Umbilical cord (tissue), 2 donors: ENCODE data around the gene HRC. TPM values are rescaled to one million over a fixed set of nuclear protein-coding genes. Genes with fewer than 3 reads are reported as not detected.
A peak's percentile ranks its signal among the peaks of the same experiment; 100 is the strongest.

ENCODE experiments used
- DNase-seq: peaks from one replicate; pipeline ENCODE4 v3.0.0-alpha.2; 2015; ENCODE audit warnings: low spot score
- total RNA-seq: library from RNA; depleted of rRNA; stranded (reverse); fragments of >200 nt; gene quantifications from one replicate; pipeline ENCODE4 v1.2.3, GENCODE V29; 2014; ENCODE audit warnings: low replicate concordance; ENCODE audit not compliant: insufficient read depth

Gene HRC
- total RNA-seq, 1 donor from 2014 or later: 0.72 TPM

DNA sequence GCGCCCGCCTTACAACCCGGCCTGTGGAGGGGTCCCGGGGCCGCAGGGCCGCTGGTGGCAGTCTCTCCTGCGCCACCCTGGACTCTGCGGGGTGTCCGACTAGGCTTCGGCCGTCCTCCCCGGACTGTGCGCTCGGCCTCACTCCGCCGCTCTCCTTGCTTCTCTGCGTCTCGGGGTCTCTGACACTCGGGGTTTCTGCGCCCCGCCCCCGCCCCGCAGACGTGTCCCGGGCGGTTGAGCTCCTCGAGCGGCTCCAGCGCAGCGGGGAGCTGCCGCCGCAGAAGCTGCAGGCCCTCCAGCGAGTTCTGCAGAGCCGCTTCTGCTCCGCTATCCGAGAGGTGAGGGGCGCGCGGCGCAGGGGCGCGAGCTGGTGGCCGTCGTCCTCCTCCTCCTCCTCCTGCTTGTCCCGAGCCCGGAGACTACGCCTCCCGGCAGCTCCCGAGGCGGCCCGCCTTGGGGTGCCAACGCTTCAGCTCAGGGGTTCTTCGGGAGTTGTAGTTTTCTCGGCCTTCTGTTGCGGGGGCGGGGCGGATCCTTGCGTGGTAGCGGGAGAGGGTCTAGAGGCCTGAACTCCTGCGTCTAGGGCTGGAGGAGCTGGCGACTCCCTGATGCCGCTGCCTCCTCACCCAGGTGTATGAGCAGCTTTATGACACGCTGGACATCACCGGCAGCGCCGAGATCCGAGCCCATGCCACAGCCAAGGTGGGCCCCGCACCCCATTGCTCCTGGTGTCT lies 40.4 kb downstream of the HRC start:
- peak; percentile 80 for DNase-seq

DNA sequence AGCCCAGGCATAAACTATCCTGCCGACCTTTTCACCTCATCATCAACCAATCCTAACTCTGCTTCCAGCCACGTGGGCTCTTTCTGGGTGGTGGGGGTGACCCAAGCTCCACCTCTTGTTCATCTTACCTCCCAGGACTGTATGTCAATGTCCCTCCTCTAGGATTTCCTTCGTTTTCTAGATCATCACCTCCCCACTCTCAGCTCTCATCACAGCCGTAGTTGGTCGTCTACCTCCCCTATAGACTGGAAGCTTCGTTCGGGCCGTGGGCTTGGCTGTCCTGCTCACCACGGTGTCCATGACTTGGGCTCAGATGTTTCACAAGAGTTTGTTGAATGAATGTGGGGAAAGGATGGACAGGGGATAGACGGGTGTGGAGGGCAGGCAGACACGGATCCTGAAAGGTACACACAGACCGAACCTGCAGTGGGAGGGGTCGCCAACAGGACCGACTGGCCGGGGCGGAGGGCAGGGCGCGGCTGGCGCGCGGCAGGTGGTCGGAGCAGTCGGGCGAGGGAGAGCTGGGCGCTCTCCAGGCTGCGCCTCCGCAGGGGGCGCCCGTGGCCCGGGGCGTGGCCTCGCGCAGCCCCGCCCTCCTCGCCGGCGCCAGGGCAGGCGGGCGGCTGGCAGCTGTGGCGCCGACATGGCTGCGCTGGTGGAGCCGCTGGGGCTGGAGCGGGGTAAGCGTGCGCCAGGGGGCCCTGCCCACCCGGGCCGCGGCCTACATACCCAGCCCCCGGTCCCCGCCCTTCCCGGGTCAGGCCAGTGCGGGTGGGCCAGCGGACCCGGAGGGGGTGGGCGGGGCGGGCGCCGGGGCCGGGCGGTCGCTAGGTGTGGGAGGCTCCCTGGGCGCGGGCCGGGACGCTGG lies 41.2 kb downstream of the HRC start, which contains the start of gene LIN7B:
LIN7B (plus strand) TSS at position 609 of the 868 bp plus-strand sequence; CDS start at position 644, 35 bp downstream.
- DNase-seq: peak; percentile 76

DNA sequence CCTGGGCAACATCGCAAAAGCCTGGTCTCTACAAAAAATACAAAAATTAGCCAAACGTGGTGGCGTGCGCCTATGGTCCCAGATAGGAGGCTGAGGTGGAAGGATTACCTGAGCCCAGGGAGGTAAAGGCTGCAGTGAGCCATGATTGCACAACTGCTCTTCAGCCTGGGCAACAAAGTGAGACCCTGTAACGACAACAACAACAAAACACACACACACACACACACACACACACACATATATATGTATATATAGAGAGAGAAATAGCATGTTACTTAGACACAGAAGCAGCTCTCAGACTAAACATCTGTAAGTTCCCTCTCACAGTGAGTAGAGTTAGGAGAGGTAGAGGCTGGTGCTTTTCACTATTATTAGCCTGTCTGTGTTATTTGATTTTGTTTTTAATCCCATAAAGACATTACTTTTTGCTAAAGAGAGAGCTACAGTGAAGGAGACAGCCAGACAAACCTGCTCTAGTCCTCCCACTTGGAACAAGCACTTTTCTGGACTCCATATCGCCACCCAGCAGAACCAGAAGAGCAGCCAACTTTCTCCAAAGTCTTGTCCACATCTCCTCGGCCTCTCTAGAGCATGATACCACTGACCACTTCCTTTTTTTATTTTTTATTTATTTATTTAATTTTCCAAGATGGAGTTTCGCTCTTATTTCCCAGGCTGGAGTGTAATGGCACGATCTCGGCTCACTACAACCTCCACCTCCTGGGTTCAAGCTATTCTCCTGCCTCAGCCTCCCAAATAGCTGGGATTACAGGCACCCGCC lies 43.8 kb downstream of the HRC start:
- no peak for DNase-seq

DNA sequence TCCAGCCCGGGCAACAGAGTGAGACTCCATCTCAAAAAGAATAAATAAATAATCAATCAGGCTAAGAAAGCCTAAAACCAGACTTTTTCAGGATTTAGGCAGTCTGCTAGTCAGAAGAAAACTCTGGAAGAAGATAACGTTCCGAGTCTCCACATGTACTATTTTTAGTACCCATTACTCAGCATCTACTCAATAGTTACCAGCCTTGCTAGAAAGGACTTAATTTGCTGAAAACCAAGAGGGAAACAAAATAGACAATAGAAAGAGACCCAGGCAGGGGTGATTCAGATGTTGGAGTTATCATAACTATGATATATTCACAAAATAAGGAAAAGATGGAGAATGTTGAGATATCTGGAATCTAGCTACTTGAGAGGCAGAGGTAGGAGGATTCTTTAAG lies 44.6 kb downstream of the HRC start:
- peak; percentile 63 for DNase-seq

DNA sequence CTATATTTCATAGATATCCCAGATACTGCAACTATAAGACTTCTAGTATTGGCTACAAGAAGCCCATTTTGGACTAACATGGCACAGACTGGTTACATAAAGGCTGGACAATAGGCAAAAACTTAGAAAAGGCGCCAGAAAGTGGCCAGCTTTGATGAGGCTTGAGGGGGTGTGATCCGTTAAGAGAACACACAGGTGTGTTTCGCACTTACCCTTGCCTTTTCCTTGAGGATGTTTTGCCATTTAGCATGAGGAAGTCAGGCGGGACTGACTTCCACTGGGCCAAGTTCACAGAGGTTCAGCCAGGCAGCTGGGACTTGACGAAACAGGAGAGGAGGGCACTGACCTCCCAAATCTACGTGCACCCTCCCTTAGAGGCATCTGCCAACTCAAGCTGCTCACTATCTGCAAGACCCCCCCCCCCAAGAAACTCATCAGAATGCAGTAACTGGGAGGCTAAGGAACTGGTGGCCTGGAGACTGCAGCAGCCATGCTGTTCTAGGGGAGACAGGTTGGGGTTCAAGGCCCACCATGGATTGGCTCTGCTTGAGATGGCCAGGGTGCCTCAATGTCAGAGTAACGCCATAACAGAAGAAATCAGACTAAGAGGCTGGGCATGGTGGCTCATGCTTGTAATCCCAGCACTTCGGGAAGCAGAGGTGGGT lies 45.5 kb downstream of the HRC start:
- no peak for DNase-seq

DNA sequence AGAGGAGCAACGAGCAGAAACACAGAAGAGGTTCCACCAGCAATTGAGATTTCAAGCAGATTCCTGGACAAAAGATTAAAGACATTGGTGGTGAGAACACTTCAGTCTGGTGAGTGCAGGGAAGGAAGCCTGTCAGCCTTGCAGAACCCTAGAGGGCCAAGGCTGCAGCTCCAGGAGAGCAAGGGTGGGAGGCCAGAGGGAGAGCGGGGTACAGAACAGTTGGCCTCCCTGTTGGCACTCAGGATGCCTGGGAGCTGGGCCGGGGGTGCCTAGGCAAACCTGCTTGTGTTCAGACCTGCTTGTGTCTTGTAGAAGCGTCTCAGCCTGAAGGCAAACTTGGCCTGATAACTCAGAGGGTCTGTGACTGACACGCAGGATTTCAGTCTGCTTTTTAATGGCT lies 46.1 kb downstream of the HRC start:
- DNase-seq: peak; percentile 54

DNA sequence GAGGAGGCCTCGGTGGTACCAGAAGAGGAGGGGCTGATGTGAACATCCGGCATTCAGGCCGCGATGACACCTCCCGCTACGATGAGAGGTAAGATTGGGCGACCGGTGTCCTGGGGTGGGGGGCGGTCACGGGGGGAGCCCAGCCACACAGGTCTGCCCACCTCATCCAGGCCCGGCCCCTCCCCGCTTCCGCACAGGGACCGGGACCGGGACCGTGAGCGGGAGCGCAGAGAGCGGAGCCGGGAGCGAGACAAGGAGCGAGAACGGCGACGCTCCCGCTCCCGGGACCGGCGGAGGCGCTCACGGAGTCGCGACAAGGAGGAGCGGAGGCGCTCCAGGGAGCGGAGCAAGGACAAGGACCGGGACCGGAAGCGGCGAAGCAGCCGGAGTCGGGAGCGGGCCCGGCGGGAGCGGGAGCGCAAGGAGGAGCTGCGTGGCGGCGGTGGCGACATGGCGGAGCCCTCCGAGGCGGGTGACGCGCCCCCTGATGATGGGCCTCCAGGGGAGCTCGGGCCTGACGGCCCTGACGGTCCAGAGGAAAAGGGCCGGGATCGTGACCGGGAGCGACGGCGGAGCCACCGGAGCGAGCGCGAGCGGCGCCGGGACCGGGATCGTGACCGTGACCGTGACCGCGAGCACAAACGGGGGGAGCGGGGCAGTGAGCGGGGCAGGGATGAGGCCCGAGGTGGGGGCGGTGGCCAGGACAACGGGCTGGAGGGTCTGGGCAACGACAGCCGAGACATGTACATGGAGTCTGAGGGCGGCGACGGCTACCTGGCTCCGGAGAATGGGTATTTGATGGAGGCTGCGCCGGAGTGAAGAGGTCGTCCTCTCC lies 47.4 kb downstream of the HRC start:
- no peak for DNase-seq

DNA sequence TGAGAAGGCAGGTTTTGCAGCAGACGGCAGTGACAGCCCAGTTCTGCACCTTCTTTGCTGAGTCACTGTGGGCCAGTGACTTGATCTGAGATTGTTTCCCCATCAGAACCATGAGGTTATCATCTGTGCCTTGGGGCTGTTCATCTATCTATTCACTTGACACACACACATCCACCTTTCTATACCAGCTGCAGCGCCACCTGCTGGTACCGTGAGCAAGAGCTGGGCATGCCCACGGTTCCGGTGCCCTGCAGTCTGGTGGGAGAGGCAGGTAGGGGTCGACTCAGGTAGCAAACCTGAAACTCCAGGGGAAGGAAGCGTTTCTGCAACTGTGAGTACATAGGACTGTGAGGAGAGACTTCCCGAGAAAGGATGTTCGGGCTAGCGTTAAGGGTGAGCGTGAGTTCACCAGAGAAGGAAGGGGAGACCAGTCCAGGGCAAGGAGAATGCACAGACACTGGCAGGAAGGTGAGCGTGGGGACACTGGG lies 48.5 kb downstream of the HRC start:
- DNase-seq: peak; percentile 55

DNA sequence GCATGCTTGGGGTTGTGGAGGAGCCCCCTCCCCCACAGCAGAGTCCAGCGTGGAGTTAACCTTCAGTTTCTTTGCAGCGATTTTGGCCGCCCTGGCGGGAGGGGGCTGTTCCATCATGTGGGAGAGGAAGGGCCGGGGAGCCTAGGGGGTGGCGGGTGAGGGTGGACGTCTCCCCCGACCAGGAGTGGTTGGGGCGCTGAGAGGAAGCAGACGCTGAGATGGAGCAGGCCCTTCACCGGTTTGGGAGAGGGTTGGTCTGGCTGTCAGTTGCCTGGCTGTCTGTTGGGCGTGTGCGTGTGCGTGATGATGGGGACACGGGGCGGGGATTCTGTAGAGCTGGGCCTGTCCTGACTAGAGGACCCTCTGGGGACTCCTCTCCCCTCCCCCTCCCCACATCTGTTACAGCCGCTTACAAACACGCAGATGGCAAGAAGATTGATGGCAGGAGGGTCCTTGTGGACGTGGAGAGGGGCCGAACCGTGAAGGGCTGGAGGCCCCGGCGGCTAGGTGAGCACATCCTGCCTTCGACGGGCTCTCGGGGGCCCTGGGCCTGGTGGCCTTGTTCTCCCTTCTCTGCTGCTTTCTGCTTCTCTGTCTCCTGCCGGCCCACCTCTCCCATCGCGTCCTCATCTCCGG lies 50.8 kb downstream of the HRC start:
- DNase-seq: peak; percentile 68

DNA sequence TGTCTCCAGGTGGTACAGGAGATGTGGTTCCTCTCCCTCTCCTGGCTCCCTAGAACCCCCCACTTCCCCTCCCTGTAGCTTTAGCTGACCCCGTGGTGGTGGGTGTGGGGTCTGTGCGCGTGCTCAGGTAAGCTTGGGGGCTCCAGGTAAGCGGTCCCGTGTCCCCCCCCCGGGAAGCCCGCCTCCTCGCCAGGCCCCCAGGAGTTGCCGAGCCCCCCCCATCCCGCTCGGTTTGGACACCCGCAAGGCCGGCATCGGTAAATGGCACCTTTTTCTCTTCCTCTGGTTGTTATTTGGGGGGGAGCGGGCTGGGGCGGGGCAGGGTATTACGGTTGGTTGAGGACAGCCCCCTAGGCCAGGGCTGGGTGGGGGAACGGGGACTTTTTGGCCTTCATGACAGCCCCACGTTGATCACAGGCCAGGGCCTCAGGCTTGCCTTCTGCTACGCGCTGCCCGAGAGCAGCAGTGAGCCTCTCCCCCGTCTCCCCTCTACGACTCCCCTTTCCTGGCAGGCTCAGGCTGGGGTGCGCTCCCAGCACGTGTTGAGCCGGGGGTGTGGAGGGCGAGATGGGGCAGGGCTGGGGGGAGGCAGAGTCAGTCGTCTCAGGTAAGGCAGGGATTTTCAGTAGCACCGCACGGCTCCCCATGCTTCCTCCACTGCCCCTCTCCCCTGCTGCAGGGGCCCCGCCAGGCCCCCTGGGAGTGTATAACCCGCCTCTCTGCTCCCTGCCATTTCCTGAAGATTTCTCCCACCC lies 51.7 kb downstream of the HRC start:
- peak; percentile 42 for DNase-seq

DNA sequence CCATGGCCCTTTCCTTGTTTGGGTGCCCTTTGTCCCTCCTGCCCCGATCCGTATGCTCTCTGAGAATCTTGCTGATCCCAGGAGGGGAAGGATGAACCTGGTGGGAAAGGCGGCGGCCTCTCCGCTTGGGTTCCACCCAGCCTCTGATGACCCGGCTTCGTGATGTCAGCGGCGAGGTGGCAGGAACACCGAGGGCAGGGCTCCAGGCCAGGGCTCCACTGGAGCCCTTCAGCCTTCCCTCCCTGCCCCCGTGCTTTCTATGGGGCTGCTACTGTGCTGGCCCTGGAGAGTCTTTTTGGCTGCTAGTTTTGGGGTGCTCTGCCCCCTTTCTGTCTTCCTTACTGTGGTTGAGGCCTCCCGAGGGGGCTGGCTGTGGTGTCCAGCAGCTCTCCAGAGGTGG lies 52.9 kb downstream of the HRC start:
- no peak for DNase-seq

Other genes starting within 250 kb of the HRC start
- gene DHDH, start 221.7 kb downstream of the HRC start, total RNA-seq: not detected
- 59.9 TPM for gene BAX, start 200.5 kb downstream of the HRC start, total RNA-seq
- gene FTL, start 190.1 kb downstream of the HRC start, total RNA-seq: 2,219 TPM
- gene GYS1, start 162.1 kb downstream of the HRC start, total RNA-seq: 46.9 TPM
- gene RUVBL2, start 161.5 kb downstream of the HRC start, total RNA-seq: 47.2 TPM
- gene LHB, start 138.3 kb downstream of the HRC start, total RNA-seq: not detected
- not detected for gene CGB3, start 131.1 kb downstream of the HRC start, total RNA-seq
- 5.5 TPM for gene CGB2, start 123.5 kb downstream of the HRC start, total RNA-seq
- gene CGB1, start 118.5 kb downstream of the HRC start, total RNA-seq: not detected
- not detected for gene CGB5, start 111.5 kb downstream of the HRC start, total RNA-seq
- not detected for gene CGB8, start 106.3 kb downstream of the HRC start, total RNA-seq
- not detected for gene CGB7, start 97.6 kb downstream of the HRC start, total RNA-seq
- 4.1 TPM for gene NTF4, start 90.6 kb downstream of the HRC start, total RNA-seq
- 0.72 TPM for gene KCNA7, start 82.7 kb downstream of the HRC start, total RNA-seq
- 143 TPM for gene SNRNP70, start 69.9 kb downstream of the HRC start, total RNA-seq
- not detected for gene LIN7B, start 41.0 kb downstream of the HRC start, total RNA-seq
- not detected for gene C19orf73, start 36.3 kb downstream of the HRC start, total RNA-seq
- 32.5 TPM for gene PPFIA3, start 35.9 kb downstream of the HRC start, total RNA-seq
- 8.2 TPM for gene TRPM4, start 2.4 kb upstream of the HRC start, total RNA-seq
- 3.6 TPM for gene SLC6A16, start 169.8 kb upstream of the HRC start, total RNA-seq
- gene CD37, start 180.0 kb upstream of the HRC start, total RNA-seq: 0.96 TPM
- gene TEAD2, start 207.0 kb upstream of the HRC start, total RNA-seq: 25.5 TPM
- gene DKKL1, start 208.5 kb upstream of the HRC start, total RNA-seq: not detected
- gene KASH5, start 232.9 kb upstream of the HRC start, total RNA-seq: 1.7 TPM